ENCODE results near the gene OR52E1.

DNA sequence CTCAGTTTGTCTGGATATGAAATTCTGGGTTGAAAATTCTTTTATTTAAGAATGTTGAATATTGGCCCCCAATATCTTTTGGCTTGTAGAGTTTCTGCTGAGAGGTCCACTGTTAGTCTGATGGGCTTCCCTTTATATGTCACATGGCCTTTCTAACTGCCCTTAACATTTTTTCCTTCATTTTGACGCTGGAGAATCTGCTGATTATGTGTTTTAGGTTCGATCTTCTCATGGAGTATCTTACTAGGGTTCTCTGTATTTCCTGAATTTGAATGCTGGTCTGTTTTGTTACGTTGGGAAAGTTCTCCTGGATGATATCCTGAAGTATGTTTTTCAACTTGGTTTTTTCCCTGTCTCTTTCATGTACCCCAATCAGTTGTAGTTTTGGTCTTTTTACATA, 46.0 kb downstream of the OR52E1 start:
- TF ChIP-seq, protein P1, sequence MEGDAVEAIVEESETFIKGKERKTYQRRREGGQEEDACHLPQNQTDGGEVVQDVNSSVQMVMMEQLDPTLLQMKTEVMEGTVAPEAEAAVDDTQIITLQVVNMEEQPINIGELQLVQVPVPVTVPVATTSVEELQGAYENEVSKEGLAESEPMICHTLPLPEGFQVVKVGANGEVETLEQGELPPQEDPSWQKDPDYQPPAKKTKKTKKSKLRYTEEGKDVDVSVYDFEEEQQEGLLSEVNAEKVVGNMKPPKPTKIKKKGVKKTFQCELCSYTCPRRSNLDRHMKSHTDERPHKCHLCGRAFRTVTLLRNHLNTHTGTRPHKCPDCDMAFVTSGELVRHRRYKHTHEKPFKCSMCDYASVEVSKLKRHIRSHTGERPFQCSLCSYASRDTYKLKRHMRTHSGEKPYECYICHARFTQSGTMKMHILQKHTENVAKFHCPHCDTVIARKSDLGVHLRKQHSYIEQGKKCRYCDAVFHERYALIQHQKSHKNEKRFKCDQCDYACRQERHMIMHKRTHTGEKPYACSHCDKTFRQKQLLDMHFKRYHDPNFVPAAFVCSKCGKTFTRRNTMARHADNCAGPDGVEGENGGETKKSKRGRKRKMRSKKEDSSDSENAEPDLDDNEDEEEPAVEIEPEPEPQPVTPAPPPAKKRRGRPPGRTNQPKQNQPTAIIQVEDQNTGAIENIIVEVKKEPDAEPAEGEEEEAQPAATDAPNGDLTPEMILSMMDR (IDR thresholded peaks at IDR 0.05; ENCODE audit: insufficient read depth, low read length, poor library complexity, severe bottlenecking): no peak
- TF ChIP-seq EZH2phosphoT487 (conservative IDR thresholded peaks at IDR 0.05; ENCODE audit: low read length): no peak
